Measurements from ENCODE around the gene FZD1. TPM values are rescaled to one million over a fixed set of nuclear protein-coding genes. Genes with fewer than 3 reads are reported as not detected.
A peak's percentile ranks its signal among the peaks of the same experiment; 100 is the strongest.

FZD1 gene
- under 1 TPM in 1 of 3 donors, not detected in 2; 0.12 TPM for polyA plus RNA-seq

GRCh38 chr7:91264046-91264923 lies at the start of gene FZD1:
TSS of gene FZD1 (plus strand) at chr7:91264433. CDS start at chr7:91264881, 448 bp downstream.
- peaks cover 0 to 6% of the 10 kb centered on the region in 2 donors for H3K4me1 Mint-ChIP-seq
- H3K36me3 Mint-ChIP-seq = no peaks in the 10 kb centered on the region
- no peak within 1 kb of the TSS for H3K27ac Mint-ChIP-seq
- peak within 1 kb of the TSS; percentile 54 to 69 (median 62) for H3K4me3 Mint-ChIP-seq
- peaks cover 0 to 7% (median 2%) of the 10 kb centered on the region in 6 donors for H3K9me3 Mint-ChIP-seq
- peaks cover 4 to 20% (median 6%) of the 10 kb centered on the region in 3 donors for H3K27me3 Mint-ChIP-seq (ENCODE audit: low read depth in 3 of 3)
- DNase-seq = peak; percentile 2 to 9 (median 4)

GRCh38 chr7:91226411-91226810 lies 37.8 kb upstream of the FZD1 start:
- Mint-ChIP-seq H3K27me3 (ENCODE audit: low read depth in 3 of 3) (peaks cover 0 to 2% (median 0%) of the 10 kb centered on the region in 3 donors), H3K4me1 (no peaks in the 10 kb centered on the region), H3K27ac (no peak overlapping the region), H3K36me3 (no peaks in the 10 kb centered on the region), H3K4me3 (no peak overlapping the region), H3K9me3 (peaks cover 0 to 9% (median 2%) of the 10 kb centered on the region in 6 donors)
- DNase-seq = no peak

DNA sequence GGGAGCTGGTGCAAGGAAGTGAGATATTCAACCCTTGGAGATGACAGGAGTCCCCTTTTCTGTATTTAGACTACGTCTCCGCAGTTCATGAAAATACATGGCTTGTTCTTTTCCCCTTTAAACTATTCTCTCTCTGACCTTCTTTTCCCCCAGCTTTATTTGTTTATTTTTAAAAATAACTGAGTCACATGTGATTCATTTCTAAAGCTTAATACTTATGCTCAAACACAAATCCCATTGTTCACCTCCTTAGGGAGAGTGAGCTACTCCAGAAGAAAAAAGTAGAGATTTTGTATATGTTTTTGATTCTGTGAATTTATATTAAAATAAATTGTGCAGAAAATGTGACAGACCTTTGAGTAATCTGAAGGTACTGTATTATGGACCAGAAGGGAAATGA lies 35.9 kb upstream of the FZD1 start:
- peaks cover 0 to 13% (median under 1%) of the 10 kb centered on the region in 6 donors for H3K9me3 Mint-ChIP-seq
- no peaks in the 10 kb centered on the region for H3K4me1 Mint-ChIP-seq
- peaks cover 0 to 2% (median 2%) of the 10 kb centered on the region in 3 donors for H3K27me3 Mint-ChIP-seq (ENCODE audit: low read depth in 3 of 3)
- DNase-seq = no peak
- no peak overlapping the region for H3K4me3 Mint-ChIP-seq
- no peaks in the 10 kb centered on the region for H3K36me3 Mint-ChIP-seq
- no peak overlapping the region for H3K27ac Mint-ChIP-seq

- peaks cover 0 to 14% (median under 1%) of the 10 kb centered on the region in 6 donors for H3K9me3 Mint-ChIP-seq
- H3K27me3 Mint-ChIP-seq (ENCODE audit: low read depth in 3 of 3) = peaks cover 0 to 4% (median 2%) of the 10 kb centered on the region in 3 donors
- no peaks in the 10 kb centered on the region for H3K4me1 Mint-ChIP-seq
- no peaks in the 10 kb centered on the region for H3K36me3 Mint-ChIP-seq
- no peak overlapping the region for H3K27ac Mint-ChIP-seq
- H3K4me3 Mint-ChIP-seq = no peak overlapping the region
- DNase-seq = no peak
Measured at GRCh38 chr7:91228927-91229558, 35.2 kb upstream of the FZD1 start.

DNA sequence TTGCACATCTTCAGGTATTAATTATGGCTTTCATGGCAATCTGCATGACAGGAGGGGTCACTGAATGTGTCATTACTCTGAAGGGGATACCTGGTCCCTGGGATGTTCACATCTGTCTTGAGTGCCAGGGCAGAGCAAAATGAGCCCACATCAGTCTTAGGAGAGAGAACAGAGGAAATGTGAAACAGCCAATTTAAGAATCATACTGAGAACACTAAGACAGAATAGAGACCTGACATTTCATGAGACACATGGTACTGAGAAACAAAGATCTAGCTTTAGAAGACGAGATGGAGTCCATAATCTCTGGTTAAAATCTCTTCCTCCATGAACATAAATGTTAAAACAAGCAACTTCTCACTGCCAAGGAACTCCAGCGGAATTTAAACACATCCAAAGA lies 34.1 kb upstream of the FZD1 start:
- no peak for DNase-seq
- H3K4me1 Mint-ChIP-seq = no peaks in the 10 kb centered on the region
- H3K9me3 Mint-ChIP-seq = peaks cover 0 to 14% (median under 1%) of the 10 kb centered on the region in 6 donors
- H3K27me3 Mint-ChIP-seq (ENCODE audit: low read depth in 3 of 3) = peaks cover 0 to 7% (median 0%) of the 10 kb centered on the region in 3 donors
- no peak overlapping the region for H3K27ac Mint-ChIP-seq
- no peaks in the 10 kb centered on the region for H3K36me3 Mint-ChIP-seq
- H3K4me3 Mint-ChIP-seq = no peak overlapping the region

- H3K4me1 Mint-ChIP-seq = no peaks in the 10 kb centered on the region
- H3K27ac Mint-ChIP-seq = no peak overlapping the region
Measured at GRCh38 chr7:91230503-91230902, 33.7 kb upstream of the FZD1 start.

DNA sequence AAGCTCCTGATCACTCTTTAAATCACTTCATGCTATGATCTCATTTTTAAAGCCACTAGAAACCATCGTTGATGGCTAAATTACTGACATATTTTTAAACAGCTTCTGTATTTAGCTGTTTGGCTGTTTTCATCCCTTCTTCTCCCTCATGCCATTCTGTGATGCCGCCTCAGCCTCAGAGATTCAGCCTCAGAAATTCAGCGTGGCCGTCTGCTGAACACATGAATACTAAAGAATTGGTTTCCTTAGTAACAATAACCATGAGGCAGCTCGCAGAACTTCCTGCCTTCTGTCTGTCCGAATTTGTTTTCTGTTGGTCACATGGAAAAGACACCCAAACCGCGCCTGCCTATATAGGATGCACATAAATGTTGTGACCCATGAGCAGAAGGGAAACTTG lies 31.0 kb upstream of the FZD1 start:
- Mint-ChIP-seq H3K27ac (no peak overlapping the region), H3K4me1 (no peaks in the 10 kb centered on the region), H3K4me3 (no peak overlapping the region), H3K9me3 (peaks cover 0 to 14% (median 0%) of the 10 kb centered on the region in 6 donors), H3K27me3 (ENCODE audit: low read depth in 3 of 3) (peaks cover 0 to 7% (median 0%) of the 10 kb centered on the region in 3 donors), H3K36me3 (no peaks in the 10 kb centered on the region)
- no peak for DNase-seq

More at GRCh38 chr7:91230503-91230902, 33.7 kb upstream of the FZD1 start:
- Mint-ChIP-seq H3K4me3 (no peak overlapping the region), H3K27me3 (ENCODE audit: low read depth in 3 of 3) (peaks cover 0 to 7% (median 0%) of the 10 kb centered on the region in 3 donors), H3K9me3 (peaks cover 0 to 14% (median under 1%) of the 10 kb centered on the region in 6 donors), H3K36me3 (no peaks in the 10 kb centered on the region)
- DNase-seq = no peak

GRCh38 chr7:91235211-91235832 lies 28.9 kb upstream of the FZD1 start:
- H3K4me3 Mint-ChIP-seq = no peak overlapping the region
- no peaks in the 10 kb centered on the region for H3K4me1 Mint-ChIP-seq
- H3K27ac Mint-ChIP-seq = no peak overlapping the region
- peaks cover 0 to 7% (median 0%) of the 10 kb centered on the region in 3 donors for H3K27me3 Mint-ChIP-seq (ENCODE audit: low read depth in 3 of 3)
- DNase-seq = no peak
- peaks cover 0 to 8% (median 1%) of the 10 kb centered on the region in 6 donors for H3K9me3 Mint-ChIP-seq
- H3K36me3 Mint-ChIP-seq = no peaks in the 10 kb centered on the region

DNA sequence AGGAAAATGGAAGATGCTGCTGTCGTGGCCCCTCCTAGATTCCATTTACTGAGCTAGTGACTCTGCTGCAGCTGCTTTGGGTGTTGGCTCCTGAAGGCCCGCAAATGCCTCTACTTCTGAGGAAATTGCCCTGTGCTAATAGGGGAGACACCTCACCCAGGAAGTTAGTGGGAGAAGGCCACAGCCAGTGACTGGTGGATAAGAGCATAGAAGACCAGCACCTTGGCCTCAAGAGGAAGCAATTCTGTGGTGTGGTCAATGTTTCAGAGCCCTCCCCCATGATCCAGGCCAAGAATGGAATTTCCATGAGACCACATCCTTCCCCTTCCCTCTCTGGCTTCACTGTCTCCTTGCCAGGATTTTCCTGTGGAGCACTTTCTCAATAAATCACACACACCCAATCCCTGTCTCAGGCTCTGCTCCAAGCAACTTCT lies 25.0 kb upstream of the FZD1 start:
- no peaks in the 10 kb centered on the region for H3K4me1 Mint-ChIP-seq
- no peak overlapping the region for H3K4me3 Mint-ChIP-seq
- H3K9me3 Mint-ChIP-seq = peaks cover 0 to 3% (median 0%) of the 10 kb centered on the region in 6 donors
- H3K27ac Mint-ChIP-seq = no peak overlapping the region
- H3K27me3 Mint-ChIP-seq (ENCODE audit: low read depth in 3 of 3) = peaks cover 0 to 2% (median 1%) of the 10 kb centered on the region in 3 donors
- no peak for DNase-seq
- no peaks in the 10 kb centered on the region for H3K36me3 Mint-ChIP-seq

GRCh38 chr7:91239772-91240171 lies 24.5 kb upstream of the FZD1 start:
- no peak for DNase-seq
- H3K4me1 Mint-ChIP-seq = no peaks in the 10 kb centered on the region
- peaks cover 0 to 6% (median under 1%) of the 10 kb centered on the region in 6 donors for H3K9me3 Mint-ChIP-seq

DNA sequence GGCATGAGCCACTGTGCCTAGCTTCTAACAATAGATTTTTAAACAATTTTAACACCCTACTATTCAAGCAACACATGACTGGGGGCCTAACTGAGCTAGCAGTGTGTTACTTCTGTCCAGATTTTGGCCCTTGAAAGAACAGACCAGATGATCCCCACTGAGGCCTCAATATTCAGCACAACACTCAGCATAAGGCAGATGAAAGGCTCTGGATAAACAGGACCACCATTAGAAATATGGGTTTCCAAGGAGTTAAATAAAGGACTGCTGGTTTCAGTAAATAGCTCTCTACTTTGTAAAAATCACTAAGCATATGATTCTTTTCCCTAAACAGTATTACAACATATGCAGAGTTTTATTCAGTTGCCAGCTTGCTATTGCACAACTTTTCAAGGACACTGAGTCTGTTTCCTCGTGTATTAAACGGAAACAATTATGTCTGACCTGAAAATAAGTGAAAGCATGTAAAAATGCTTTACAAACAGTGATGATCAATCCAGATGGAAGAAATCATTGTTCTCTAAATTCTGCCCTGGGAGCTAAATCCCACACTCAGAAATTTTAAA lies 23.8 kb upstream of the FZD1 start:
- Mint-ChIP-seq H3K4me3 (no peak overlapping the region), H3K27ac (no peak overlapping the region), H3K9me3 (peaks cover 0 to 6% (median under 1%) of the 10 kb centered on the region in 6 donors), H3K36me3 (no peaks in the 10 kb centered on the region), H3K27me3 (ENCODE audit: low read depth in 3 of 3) (peaks cover 0 to 1% (median 0%) of the 10 kb centered on the region in 3 donors), H3K4me1 (no peaks in the 10 kb centered on the region)
- no peak for DNase-seq

More at GRCh38 chr7:91239772-91240171, 24.5 kb upstream of the FZD1 start:
- H3K36me3 Mint-ChIP-seq = no peaks in the 10 kb centered on the region
- H3K27ac Mint-ChIP-seq = no peak overlapping the region
- H3K27me3 Mint-ChIP-seq (ENCODE audit: low read depth in 3 of 3) = peaks cover 0 to 1% (median 0%) of the 10 kb centered on the region in 3 donors
- no peak overlapping the region for H3K4me3 Mint-ChIP-seq

DNA sequence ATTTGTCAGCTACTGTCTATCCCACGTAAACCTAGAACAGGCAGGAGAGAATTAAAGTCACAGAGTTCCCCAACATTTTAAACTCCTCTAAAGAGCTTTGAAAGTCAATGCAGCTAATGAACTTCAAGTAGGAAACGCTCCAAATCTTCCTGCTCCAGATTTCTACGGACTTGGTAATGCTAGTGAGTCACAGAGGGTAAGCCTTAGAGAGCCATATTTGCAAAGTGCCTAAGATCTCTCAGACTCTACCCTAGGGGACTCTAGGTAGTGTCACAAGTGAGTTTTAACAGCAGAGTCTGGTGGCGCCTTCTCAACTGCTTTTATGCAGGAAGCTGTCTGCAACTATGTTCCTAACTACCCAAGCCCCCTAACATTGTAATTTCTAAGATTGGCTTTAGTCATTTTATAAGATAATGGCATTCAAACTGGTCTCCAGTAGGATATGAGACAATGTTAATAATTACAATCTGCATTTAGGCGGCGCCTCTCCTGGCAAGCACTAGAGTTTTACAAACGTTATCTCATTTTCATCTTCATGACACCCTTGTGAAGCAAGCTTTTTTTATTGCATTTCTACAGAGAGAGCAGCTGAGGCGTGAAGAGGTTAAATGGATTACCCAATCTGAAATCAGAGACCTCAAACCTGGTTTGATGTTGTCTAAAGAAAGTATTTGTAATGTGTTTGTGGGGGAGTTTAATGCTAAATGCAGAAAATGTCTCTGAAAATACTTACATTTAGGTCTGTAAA lies 22.0 kb upstream of the FZD1 start:
- H3K9me3 Mint-ChIP-seq = peaks cover 0 to 6% (median under 1%) of the 10 kb centered on the region in 6 donors

More for the DNA sequence above, 22.0 kb upstream of the FZD1 start:
- Mint-ChIP-seq H3K4me1 (no peaks in the 10 kb centered on the region), H3K27ac (no peak overlapping the region), H3K4me3 (no peak overlapping the region), H3K27me3 (ENCODE audit: low read depth in 3 of 3) (peaks cover 0 to 1% (median 0%) of the 10 kb centered on the region in 3 donors), H3K36me3 (no peaks in the 10 kb centered on the region)
- no peak for DNase-seq
